ENCODE data around the gene ZFAND3.
"Not testable (repeated sequence)": the region's sequence is repeated elsewhere in the genome, so short reads cannot be mapped to it uniquely, and the experiment has no call there.

ZFAND3 gene

GRCh38 chr6:38016824-38017223 is 197.3 kb downstream of the ZFAND3 start:
- DNase-seq = no peak

GRCh38 chr6:38018755-38019165 is 199.2 kb downstream of the ZFAND3 start:
- no peak for DNase-seq

GRCh38 chr6:38020593-38020992 is 201.1 kb downstream of the ZFAND3 start:
- no peak for DNase-seq

GRCh38 chr6:38021029-38021428 is 201.5 kb downstream of the ZFAND3 start:
- DNase-seq = no peak

- no peak for DNase-seq
Measured at GRCh38 chr6:38021571-38021970, 202.0 kb downstream of the ZFAND3 start.

GRCh38 chr6:38022688-38023087 is 203.2 kb downstream of the ZFAND3 start:
- no peak for DNase-seq

- no peak for DNase-seq
Measured at GRCh38 chr6:38024908-38025307, 205.4 kb downstream of the ZFAND3 start.

- DNase-seq = no peak
Measured at GRCh38 chr6:38025451-38025850, 205.9 kb downstream of the ZFAND3 start.

- DNase-seq = no peak
Measured at GRCh38 chr6:38027685-38028373, 208.3 kb downstream of the ZFAND3 start.

GRCh38 chr6:38030380-38030779 is 210.9 kb downstream of the ZFAND3 start:
- DNase-seq = no peak

GRCh38 chr6:38032797-38033196 is 213.3 kb downstream of the ZFAND3 start:
- DNase-seq = no peak

GRCh38 chr6:38033442-38033982 is 214.0 kb downstream of the ZFAND3 start:
- no peak for DNase-seq

- DNase-seq = no peak
Measured at GRCh38 chr6:38034274-38034914, 214.9 kb downstream of the ZFAND3 start.

- DNase-seq = no peak
Measured at GRCh38 chr6:38035478-38035877, 216.0 kb downstream of the ZFAND3 start.

GRCh38 chr6:38039502-38039901 is 220.0 kb downstream of the ZFAND3 start:
- DNase-seq = no peak

- DNase-seq = no peak
Measured at GRCh38 chr6:38040254-38040653, 220.7 kb downstream of the ZFAND3 start.

GRCh38 chr6:38043259-38043753 is 223.8 kb downstream of the ZFAND3 start:
- no peak for DNase-seq

- DNase-seq = no peak
Measured at GRCh38 chr6:38045701-38046305, 226.3 kb downstream of the ZFAND3 start.

- no peak for DNase-seq
Measured at GRCh38 chr6:38047562-38047961, 228.0 kb downstream of the ZFAND3 start.

GRCh38 chr6:38049861-38050397 is 230.4 kb downstream of the ZFAND3 start:
- not testable (repeated sequence) for DNase-seq

GRCh38 chr6:38051819-38052434 is 232.4 kb downstream of the ZFAND3 start:
- DNase-seq = no peak

- no peak for DNase-seq
Measured at GRCh38 chr6:38054527-38055202, 235.1 kb downstream of the ZFAND3 start.

Data from activated naive CD4-positive, alpha-beta T cell (primary cell).